MCF 10A (cell line): Measurements from ENCODE around the gene LRG1. TPM values are rescaled to one million over a fixed set of nuclear protein-coding genes. Genes with fewer than 3 reads are reported as not detected.

Source experiments
- BruUV-seq: library from RNA; stranded (reverse); fragments of 400-500 nt; replicated peaks from 2 replicates; lab custom pipeline; 2021; lab: Mats Ljungman, UMichigan
- CTCF ChIA-PET: fragments of 300-600 bp; sonication (Branson Sonifier 250); formaldehyde crosslinking; extraction: SDS; loops from one replicate; lab custom pipeline; 2021; ENCODE audit warnings: antibody characterized with exemption, inconsistent platforms; lab: Yijun Ruan, JAX
- POLR2A ChIA-PET: fragments of 300-600, 350-650 bp; sonication (Branson Sonifier 250); formaldehyde crosslinking; extraction: SDS; loops from one replicate; lab custom pipeline; 2020; ENCODE audit warnings: antibody characterized with exemption, inconsistent platforms; lab: Yijun Ruan, JAX
- DNase-seq: peaks from one replicate; pipeline ENCODE4 v3.0.0-alpha.2; 2018; ENCODE audit not compliant: unreplicated experiment
- H3K27ac Mint-ChIP-seq: one replicate; pipeline ENCODE4 v1.8.0; 2022; ENCODE audit warnings: mild to moderate bottlenecking, low read depth, mixed read lengths; ENCODE audit not compliant: unreplicated experiment
- H3K27me3 Mint-ChIP-seq: one replicate; pipeline ENCODE4 v1.8.0; 2022; ENCODE audit warnings: mixed read lengths; ENCODE audit not compliant: insufficient read depth, unreplicated experiment
- H3K36me3 Mint-ChIP-seq: one replicate; pipeline ENCODE4 v1.8.0; 2022; ENCODE audit warnings: mild to moderate bottlenecking, moderate library complexity, mixed read lengths; ENCODE audit not compliant: insufficient read depth, unreplicated experiment
- H3K4me1 Mint-ChIP-seq: one replicate; pipeline ENCODE4 v1.8.0; 2022; ENCODE audit warnings: mixed read lengths; ENCODE audit not compliant: insufficient read depth, unreplicated experiment
- H3K4me3 Mint-ChIP-seq: one replicate; pipeline ENCODE4 v1.8.0; 2022; ENCODE audit warnings: mild to moderate bottlenecking, moderate library complexity, mixed read lengths; ENCODE audit not compliant: unreplicated experiment
- H3K9me3 Mint-ChIP-seq: one replicate; pipeline ENCODE4 v1.8.0; 2022; ENCODE audit warnings: mixed read lengths; ENCODE audit not compliant: unreplicated experiment
- intact Hi-C: fragments of 100-400 bp; cut with micrococcal nuclease; formaldehyde crosslinking; loops from 2 replicates; pipeline ENCODE4 v1.14.1; 2022
- total RNA-seq: library from RNA; stranded (reverse); gene quantifications from 2 replicates; pipeline ENCODE4 v1.2.3, GENCODE V29; 2022
- TF ChIP-seq, protein P1 (sequence below): fragments of 200-600 bp; IDR thresholded peaks from one replicate; pipeline ENCODE4 v1.8.0; 2022; ENCODE audit warnings: antibody characterized with exemption, mild to moderate bottlenecking; ENCODE audit not compliant: unreplicated experiment

LRG1 gene
- total RNA-seq, 1 experiment from 2014 or later, result 0.33 TPM

DNA sequence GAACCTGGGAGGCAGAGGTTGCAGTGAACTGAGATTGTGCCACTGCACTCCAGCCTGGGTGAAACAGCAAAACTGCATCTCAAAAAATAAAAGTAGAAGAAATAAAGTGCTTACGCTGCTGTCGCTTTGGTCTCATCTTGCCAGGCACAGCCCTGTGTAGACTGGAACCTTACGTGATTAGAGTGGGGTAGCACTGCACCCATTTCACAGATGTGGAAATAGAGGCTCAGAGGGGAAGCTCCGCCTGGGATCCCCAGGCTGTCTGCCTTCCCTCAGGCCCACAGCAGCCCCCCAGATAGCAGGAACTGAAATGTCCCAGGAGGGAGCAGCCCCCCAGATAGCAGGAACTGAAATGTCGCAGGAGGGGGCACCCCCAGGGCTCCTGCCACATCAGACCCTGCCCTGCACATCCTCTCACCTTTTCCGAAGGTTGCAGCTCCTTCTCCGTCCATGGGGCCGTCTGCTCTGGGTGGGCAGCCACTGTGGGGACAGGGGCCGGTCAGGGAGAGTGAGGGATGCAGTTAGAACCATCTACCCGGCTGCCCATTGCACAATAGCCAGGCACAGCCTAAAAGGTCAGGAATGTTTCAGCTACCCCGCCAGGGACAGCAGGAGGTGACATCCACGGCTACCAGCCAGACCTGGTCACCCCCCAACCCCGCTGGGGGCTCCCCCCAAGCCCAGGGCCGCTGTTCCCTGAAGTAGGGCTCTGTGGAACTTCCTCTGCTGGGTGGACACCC is 23.5 kb downstream of the LRG1 start:
- peaks cover 16% of the 10 kb centered on the region for H3K4me1 Mint-ChIP-seq
- POLR2A ChIA-PET, result interaction anchor here (0.8 kb wide), 1 partner anchor 24 kb away, joined by 6 read pairs; no protein-coding TSS in a partner anchor
- intact Hi-C loops, result no loop called here
- DNase-seq, result no peak
- BruUV-seq, result no TSS peak
- H3K36me3 Mint-ChIP-seq, result peaks cover 6% of the 10 kb centered on the region
- CTCF ChIA-PET, result interaction anchor here (0.6 to 1.1 kb wide), 3 partner anchors 120 to 308 kb away, joined by 3 to 4 read pairs (median 4); no protein-coding TSS in a partner anchor
- H3K27me3 Mint-ChIP-seq, result no peaks in the 10 kb centered on the region
- H3K9me3 Mint-ChIP-seq, result no peaks in the 10 kb centered on the region
- TF ChIP-seq, protein P1, sequence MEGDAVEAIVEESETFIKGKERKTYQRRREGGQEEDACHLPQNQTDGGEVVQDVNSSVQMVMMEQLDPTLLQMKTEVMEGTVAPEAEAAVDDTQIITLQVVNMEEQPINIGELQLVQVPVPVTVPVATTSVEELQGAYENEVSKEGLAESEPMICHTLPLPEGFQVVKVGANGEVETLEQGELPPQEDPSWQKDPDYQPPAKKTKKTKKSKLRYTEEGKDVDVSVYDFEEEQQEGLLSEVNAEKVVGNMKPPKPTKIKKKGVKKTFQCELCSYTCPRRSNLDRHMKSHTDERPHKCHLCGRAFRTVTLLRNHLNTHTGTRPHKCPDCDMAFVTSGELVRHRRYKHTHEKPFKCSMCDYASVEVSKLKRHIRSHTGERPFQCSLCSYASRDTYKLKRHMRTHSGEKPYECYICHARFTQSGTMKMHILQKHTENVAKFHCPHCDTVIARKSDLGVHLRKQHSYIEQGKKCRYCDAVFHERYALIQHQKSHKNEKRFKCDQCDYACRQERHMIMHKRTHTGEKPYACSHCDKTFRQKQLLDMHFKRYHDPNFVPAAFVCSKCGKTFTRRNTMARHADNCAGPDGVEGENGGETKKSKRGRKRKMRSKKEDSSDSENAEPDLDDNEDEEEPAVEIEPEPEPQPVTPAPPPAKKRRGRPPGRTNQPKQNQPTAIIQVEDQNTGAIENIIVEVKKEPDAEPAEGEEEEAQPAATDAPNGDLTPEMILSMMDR, result no peak
- H3K4me3 Mint-ChIP-seq, result no peak overlapping the region
- no peak overlapping the region for H3K27ac Mint-ChIP-seq

- intact Hi-C loops, result no loop called here
- ChIA-PET POLR2A (no interaction called here), CTCF (interaction anchor here (1.1 kb wide), 1 partner anchor 121 kb away, joined by 3 read pairs; no protein-coding TSS in a partner anchor)
- no peaks in the 10 kb centered on the region for H3K27me3 Mint-ChIP-seq
- no TSS peak for BruUV-seq
- H3K27ac Mint-ChIP-seq, result no peak overlapping the region
- no peaks in the 10 kb centered on the region for H3K9me3 Mint-ChIP-seq
- no peak overlapping the region for H3K4me3 Mint-ChIP-seq
- H3K36me3 Mint-ChIP-seq, result peaks cover under 1% of the 10 kb centered on the region
- TF ChIP-seq, protein P1, result no peak
- H3K4me1 Mint-ChIP-seq, result peaks cover 13% of the 10 kb centered on the region
- DNase-seq, result no peak
Measured at GRCh38 chr19:4515732-4516131, 24.1 kb downstream of the LRG1 start.

GRCh38 chr19:4513248-4513647 is 26.6 kb downstream of the LRG1 start:
- Mint-ChIP-seq H3K4me3 (no peak overlapping the region), H3K27ac (no peak overlapping the region), H3K9me3 (no peaks in the 10 kb centered on the region), H3K27me3 (no peaks in the 10 kb centered on the region), H3K36me3 (no peaks in the 10 kb centered on the region), H3K4me1 (no peaks in the 10 kb centered on the region)
- intact Hi-C loops, result no loop called here
- no TSS peak for BruUV-seq
- TF ChIP-seq, protein P1, result no peak
- no peak for DNase-seq
- POLR2A ChIA-PET, result no interaction called here
- CTCF ChIA-PET, result interaction anchor here (1.5 kb wide), 1 partner anchor 11 kb away, joined by 4 read pairs; no protein-coding TSS in a partner anchor

DNA sequence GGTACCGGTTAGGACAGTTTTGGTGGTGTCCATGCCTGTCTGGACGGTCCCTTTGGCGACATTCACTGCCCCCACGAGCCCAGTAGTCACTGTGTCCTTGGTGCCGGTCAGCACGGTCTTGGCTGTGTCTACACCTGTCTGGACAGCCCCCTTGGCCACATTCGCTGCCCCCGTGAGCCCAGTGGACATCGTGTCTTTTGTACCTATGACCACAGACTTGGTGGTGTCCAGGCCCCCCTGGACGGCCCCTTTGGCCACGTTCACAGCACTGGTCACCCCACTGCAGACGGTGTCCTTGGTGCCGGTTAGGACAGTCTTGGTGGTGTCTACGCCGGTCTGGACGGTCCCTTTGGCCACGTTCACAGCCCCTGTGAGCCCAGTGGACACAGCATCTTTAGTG is 27.8 kb downstream of the LRG1 start:
- no peaks in the 10 kb centered on the region for H3K36me3 Mint-ChIP-seq
- ChIA-PET POLR2A (no interaction called here), CTCF (no interaction called here)
- H3K9me3 Mint-ChIP-seq, result no peaks in the 10 kb centered on the region
- H3K27me3 Mint-ChIP-seq, result no peaks in the 10 kb centered on the region
- H3K4me3 Mint-ChIP-seq, result no peak overlapping the region
- DNase-seq, result no peak
- TF ChIP-seq, protein P1, result no peak
- BruUV-seq, result no TSS peak
- no peak overlapping the region for H3K27ac Mint-ChIP-seq
- no peaks in the 10 kb centered on the region for H3K4me1 Mint-ChIP-seq
- intact Hi-C loops, result no loop called here
